GM21360 (cell line): Measurements from ENCODE around the gene TCL1A.
"Not testable (repeated sequence)": the region's sequence is repeated elsewhere in the genome, so short reads cannot be mapped to it uniquely, and the experiment has no call there.

Experiments used
- ATAC-seq: cut with Tn5 transposase; IDR thresholded peaks from one replicate; pipeline ENCODE4 v1.9.1; 2021; ENCODE audit warnings: mild to moderate bottlenecking, moderate library complexity; ENCODE audit not compliant: unreplicated experiment

The TCL1A gene

GRCh38 chr14:95713596-95714371, at the start of gene TCL1A:
TSS of gene TCL1A (minus strand) at chr14:95714125. CDS start at chr14:95714066, 59 bp downstream.
- peak; percentile 73 for ATAC-seq

- not testable (repeated sequence) for ATAC-seq
Measured at GRCh38 chr14:95763032-95763431, 49.1 kb upstream of the TCL1A start.

- ATAC-seq, result no peak
Measured at GRCh38 chr14:95761436-95761835, 47.5 kb upstream of the TCL1A start.

DNA sequence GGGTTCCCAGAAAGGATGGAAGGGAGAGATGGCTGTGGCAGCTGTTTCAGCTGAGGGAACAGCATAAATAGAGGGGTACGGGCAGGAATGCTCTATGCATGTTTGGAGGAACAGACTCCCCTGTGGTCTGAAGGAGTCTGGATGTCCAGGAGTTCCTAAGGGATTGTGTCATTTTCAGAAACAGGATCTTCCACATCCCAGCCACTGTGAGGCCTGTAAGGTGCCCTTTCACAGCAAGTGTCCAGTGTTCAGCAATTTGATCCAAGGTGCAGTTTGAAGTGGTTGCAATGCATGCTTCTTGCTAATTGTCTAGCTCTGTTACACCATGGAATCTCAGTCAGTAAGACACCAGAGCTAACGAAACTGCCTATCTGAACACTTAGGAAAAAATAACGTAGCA, 46.7 kb upstream of the TCL1A start:
- ATAC-seq, result no peak

DNA sequence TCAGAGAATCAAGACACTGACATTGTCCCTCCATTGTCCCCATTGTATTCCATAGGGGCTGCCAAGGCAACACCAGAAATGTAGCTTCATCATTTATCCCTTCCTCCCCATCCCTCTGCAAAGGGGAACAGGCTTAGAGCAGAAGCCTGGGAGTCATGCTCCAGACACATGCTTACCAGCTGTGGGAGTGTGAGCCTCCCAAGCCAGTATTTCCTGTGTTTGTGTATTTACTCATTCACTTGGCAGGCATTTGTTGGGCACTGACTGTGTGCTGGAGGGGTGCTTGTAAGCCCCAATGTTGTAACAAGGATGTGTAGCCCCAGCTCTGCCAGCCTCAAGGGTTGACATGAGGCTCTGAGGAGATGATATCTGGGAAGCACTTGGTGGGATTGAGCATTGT, 46.0 kb upstream of the TCL1A start:
- ATAC-seq, result no peak

DNA sequence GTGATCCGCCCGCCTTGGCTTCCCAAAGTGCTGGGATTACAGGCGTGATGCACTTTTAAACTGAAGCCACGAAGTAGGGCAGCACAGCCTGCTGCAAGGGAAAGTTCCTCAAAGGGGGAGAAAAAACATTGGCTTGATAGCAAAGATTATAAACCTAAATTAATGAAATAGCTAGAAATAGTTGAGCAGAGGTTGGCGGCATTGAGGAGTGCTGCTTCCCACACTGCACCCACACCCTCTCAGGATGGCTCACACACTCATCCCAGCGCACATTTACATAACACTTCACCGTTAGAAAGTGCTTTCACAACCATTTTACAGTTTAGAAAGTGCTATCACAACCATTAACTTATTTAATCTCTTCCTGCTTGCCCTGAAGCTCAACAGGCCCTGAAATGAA, 44.4 kb upstream of the TCL1A start:
- ATAC-seq, result no peak

GRCh38 chr14:95756751-95757150, 42.8 kb upstream of the TCL1A start:
- ATAC-seq, result no peak

DNA sequence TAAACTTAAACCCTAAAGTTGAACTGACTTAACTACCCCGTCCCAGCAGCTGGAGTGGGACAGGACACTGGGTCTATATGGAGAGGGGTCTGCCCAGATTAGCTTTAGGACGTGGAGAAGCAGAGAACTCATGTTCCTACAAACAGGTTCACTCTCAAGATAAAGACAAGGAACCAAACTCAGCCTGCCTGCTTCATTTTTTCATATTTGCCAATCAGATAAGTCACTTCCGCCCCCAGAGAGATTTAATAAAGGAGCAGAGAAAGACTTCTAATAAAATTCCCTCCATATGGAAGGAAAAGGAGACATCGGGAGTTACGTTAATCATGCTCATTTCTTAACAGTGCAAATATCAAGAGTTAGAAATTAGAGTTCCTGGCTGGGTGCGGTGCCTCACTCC, 42.2 kb upstream of the TCL1A start:
- ATAC-seq, result no peak

GRCh38 chr14:95741781-95742180, 27.9 kb upstream of the TCL1A start:
- ATAC-seq, result no peak

GRCh38 chr14:95741038-95741490, 27.1 kb upstream of the TCL1A start:
- ATAC-seq, result no peak

DNA sequence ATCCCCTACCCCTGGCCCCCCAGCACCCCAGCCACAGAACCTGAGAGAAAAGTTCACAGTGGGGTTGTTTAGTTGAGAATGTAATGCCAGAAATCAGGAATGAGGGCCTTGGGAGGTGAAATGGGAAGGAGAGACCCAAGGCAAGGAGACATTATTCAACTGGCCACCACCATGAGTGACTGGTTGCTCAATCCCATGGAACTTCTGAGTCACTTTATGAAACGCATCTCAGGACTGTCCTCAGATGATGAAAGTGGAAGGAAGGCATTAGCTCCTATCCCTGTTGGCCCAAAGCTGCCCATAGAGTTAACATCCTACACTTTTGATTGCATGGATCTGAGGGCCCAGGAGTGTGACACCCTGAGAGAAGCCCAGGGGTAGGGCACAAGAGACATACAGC, 25.4 kb upstream of the TCL1A start:
- no peak for ATAC-seq

DNA sequence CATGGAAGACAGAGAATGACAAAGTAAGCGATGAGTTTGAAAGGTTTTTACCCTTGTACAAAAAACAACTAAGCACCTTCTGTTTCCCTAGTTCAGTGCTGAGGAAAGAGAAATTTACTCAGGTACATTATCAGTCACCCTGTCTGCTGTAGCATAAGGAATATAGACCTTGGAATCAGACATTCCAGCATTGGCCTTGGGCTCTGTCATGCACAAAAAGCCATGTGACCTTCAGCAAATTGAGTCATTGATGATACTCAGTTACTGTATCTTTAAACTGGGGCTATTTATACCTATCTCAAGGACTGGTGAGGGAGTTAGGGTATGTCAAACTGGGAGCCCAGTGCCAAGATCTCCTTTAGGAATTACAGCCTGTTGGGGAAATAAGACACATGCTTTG, 19.3 kb upstream of the TCL1A start:
- no peak for ATAC-seq

GRCh38 chr14:95730126-95730525, 16.2 kb upstream of the TCL1A start:
- no peak for ATAC-seq

GRCh38 chr14:95729402-95730028, 15.6 kb upstream of the TCL1A start:
- ATAC-seq, result peak; percentile 50

GRCh38 chr14:95727056-95727700, 13.3 kb upstream of the TCL1A start:
- no peak for ATAC-seq

GRCh38 chr14:95725685-95726336, 11.9 kb upstream of the TCL1A start:
- peak; percentile 77 for ATAC-seq

DNA sequence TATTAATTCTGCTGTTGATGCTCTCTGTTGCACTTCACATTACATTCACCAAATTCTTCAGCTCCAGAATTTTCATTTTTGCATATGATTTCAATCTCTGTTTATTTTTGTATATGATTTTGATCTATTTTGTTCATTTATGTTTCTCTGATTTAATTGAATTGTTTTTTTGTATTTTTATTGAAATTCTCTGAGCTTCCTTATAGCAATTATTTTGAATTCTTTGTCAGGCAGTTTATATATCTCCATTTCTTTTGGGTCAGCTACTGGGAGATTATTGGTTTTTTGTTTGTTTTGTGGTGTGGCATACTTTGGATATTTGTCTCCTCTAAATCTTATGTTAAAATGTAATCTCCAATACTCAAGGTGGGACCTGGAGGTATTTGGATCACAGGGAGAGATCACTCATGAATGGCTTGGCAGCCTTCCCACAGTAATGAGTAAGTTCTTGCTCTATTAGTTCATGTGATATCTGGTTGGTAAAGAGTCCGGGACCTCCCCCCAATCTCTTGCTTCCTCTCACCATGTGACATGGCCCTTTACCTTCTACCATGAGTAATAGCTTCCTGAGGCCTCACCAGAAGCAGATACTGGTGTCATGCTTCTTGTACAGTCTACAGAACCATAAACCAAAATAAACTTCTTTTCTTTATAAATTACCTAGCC, 8.7 kb upstream of the TCL1A start:
- ATAC-seq, result no peak

GRCh38 chr14:95712398-95712797, 1.5 kb downstream of the TCL1A start:
- ATAC-seq, result no peak

GRCh38 chr14:95711476-95712176, 2.3 kb downstream of the TCL1A start:
- ATAC-seq, result no peak

GRCh38 chr14:95710106-95710505, 3.8 kb downstream of the TCL1A start:
- no peak for ATAC-seq
